WTC11 (cell line): ENCODE measurements around the gene TMEM245. TPM values are rescaled to one million over a fixed set of nuclear protein-coding genes. Genes with fewer than 3 reads are reported as not detected.

ENCODE experiments used
- ATAC-seq: fragments of 200-7000 bp; cut with Tn5 transposase; 2 replicates; pipeline ENCODE4 v1.10.0; 2021; ENCODE audit warnings: mild to moderate bottlenecking, moderate library complexity
- CTCF ChIA-PET: fragments of 300-600 bp; sonication (Branson Sonifier 250); formaldehyde crosslinking; loops from one replicate; lab custom pipeline; 2021; ENCODE audit warnings: antibody characterized with exemption; lab: Charles Lee
- POLR2A ChIA-PET: fragments of 350-600 bp; sonication (Branson Sonifier 250); formaldehyde crosslinking; loops from one replicate; lab custom pipeline; 2021; ENCODE audit warnings: antibody characterized with exemption; lab: Charles Lee
- DNase-seq: peaks from one replicate; pipeline ENCODE4 v3.0.0; 2021; ENCODE audit warnings: low spot score
- H3K27ac Mint-ChIP-seq: 2 replicates; pipeline ENCODE4 v1.8.0; 2021; ENCODE audit warnings: mixed read lengths
- H3K27me3 Mint-ChIP-seq: 2 replicates; pipeline ENCODE4 v1.8.0; 2021; ENCODE audit warnings: low read depth, mild to moderate bottlenecking, moderate library complexity, mixed read lengths
- H3K36me3 Mint-ChIP-seq: 2 replicates; pipeline ENCODE4 v1.8.0; 2021; ENCODE audit warnings: mixed read lengths
- H3K4me1 Mint-ChIP-seq: 2 replicates; pipeline ENCODE4 v1.8.0; 2022; ENCODE audit warnings: mixed read lengths
- H3K4me3 Mint-ChIP-seq: 2 replicates; pipeline ENCODE4 v1.8.0; 2021; ENCODE audit warnings: mild to moderate bottlenecking, moderate library complexity, mixed read lengths
- H3K9me3 Mint-ChIP-seq: 2 replicates; pipeline ENCODE4 v1.8.0; 2021; ENCODE audit warnings: mixed read lengths
- AFF4 ChIP-seq: sonication (generic); formaldehyde crosslinking; IDR thresholded peaks from 2 replicates; pipeline ENCODE4 v1.8.1; 2023; ENCODE audit warnings: mild to moderate bottlenecking, missing genetic modification reagents, borderline replicate concordance
- AR ChIP-seq: fragments of 250-450 bp; sonication (Bioruptor Pico); IDR thresholded peaks from 2 replicates; pipeline ENCODE4 v1.9.0; 2021; ENCODE audit warnings: mild to moderate bottlenecking
- ARID4B ChIP-seq: sonication (generic); formaldehyde crosslinking; IDR thresholded peaks from 2 replicates; pipeline ENCODE4 v1.8.0; 2023; ENCODE audit warnings: missing genetic modification reagents, mild to moderate bottlenecking, borderline replicate concordance
- CREB1 ChIP-seq: sonication (generic); formaldehyde crosslinking; IDR thresholded peaks from 2 replicates; pipeline ENCODE4 v1.8.0; 2023; ENCODE audit warnings: mild to moderate bottlenecking, missing genetic modification reagents
- FOXK1 ChIP-seq: sonication (generic); formaldehyde crosslinking; IDR thresholded peaks from 2 replicates; pipeline ENCODE4 v1.8.0; 2022; ENCODE audit warnings: mild to moderate bottlenecking, moderate library complexity, missing genetic modification reagents
- GTF2I ChIP-seq: fragments of 250-450 bp; sonication (Bioruptor Pico); conservative IDR thresholded peaks from 2 replicates; pipeline ENCODE4 v1.4.0; 2021; ENCODE audit warnings: mild to moderate bottlenecking
- IRF1 ChIP-seq: sonication (generic); formaldehyde crosslinking; IDR thresholded peaks from 2 replicates; pipeline ENCODE4 v1.8.0; 2023; ENCODE audit warnings: missing genetic modification reagents
- IRF2 ChIP-seq: sonication (generic); formaldehyde crosslinking; IDR thresholded peaks from 2 replicates; pipeline ENCODE4 v1.8.0; 2022; ENCODE audit warnings: low read depth, missing genetic modification reagents, borderline replicate concordance
- STAT6 ChIP-seq: sonication (generic); formaldehyde crosslinking; conservative IDR thresholded peaks from 2 replicates; pipeline ENCODE4 v1.8.1; 2023; ENCODE audit warnings: mild to moderate bottlenecking, low read depth, missing genetic modification reagents, moderate library complexity
- TEAD1 ChIP-seq: sonication (generic); formaldehyde crosslinking; IDR thresholded peaks from 2 replicates; pipeline ENCODE4 v1.8.0; 2022; ENCODE audit warnings: mild to moderate bottlenecking, missing genetic modification reagents
- ZMAT4 ChIP-seq: fragments of 250-450 bp; sonication (Bioruptor Pico); IDR thresholded peaks from 2 replicates; pipeline ENCODE4 v1.9.0; 2021; ENCODE audit warnings: mild to moderate bottlenecking
- ZNF396 ChIP-seq: fragments of 250-450 bp; sonication (Bioruptor Pico); IDR thresholded peaks from 2 replicates; pipeline ENCODE4 v1.8.0; 2021; ENCODE audit warnings: mild to moderate bottlenecking, moderate library complexity, borderline replicate concordance
- total RNA-seq: library from RNA; stranded (reverse); gene quantifications from 3 replicates; pipeline ENCODE4 v1.2.3, GENCODE V29; 2021

Gene TMEM245
- total RNA-seq, 1 experiment from 2014 or later, result 40.8 TPM

GRCh38 chr9:109164042-109164441 lies 44.3 kb upstream of the TMEM245 start:
- H3K36me3 Mint-ChIP-seq, result peaks cover 7% of the 10 kb centered on the region; the same call in 1 of the 2 replicates
- no peak overlapping the region for H3K27ac Mint-ChIP-seq
- CTCF ChIA-PET, result interaction anchor here (0.7 kb wide), 1 partner anchor 189 kb away, joined by 6 read pairs; no protein-coding TSS in a partner anchor
- ATAC-seq, result no peak
- no peak overlapping the region for H3K4me3 Mint-ChIP-seq
- H3K27me3 Mint-ChIP-seq, result peaks cover 46% of the 10 kb centered on the region
- no peak for DNase-seq
- POLR2A ChIA-PET, result interaction anchor here (0.7 kb wide), 1 partner anchor 132 kb away, joined by 5 read pairs; no protein-coding TSS in a partner anchor
- no peak for TF ChIP-seq STAT6 (CRISPR knock-in tag)
- no peak for TF ChIP-seq ZMAT4
- no peak for TF ChIP-seq CREB1 (CRISPR knock-in tag)
- TF ChIP-seq FOXK1 (CRISPR knock-in tag), result no peak
- TF ChIP-seq AR (CRISPR knock-in tag), result no peak
- no peak for TF ChIP-seq IRF2 (CRISPR knock-in tag)
- no peak for TF ChIP-seq AFF4 (CRISPR knock-in tag)
- no peak for TF ChIP-seq ARID4B (CRISPR knock-in tag)
- no peak for TF ChIP-seq IRF1
- no peak for TF ChIP-seq TEAD1 (CRISPR knock-in tag)
- no peak for TF ChIP-seq GTF2I (CRISPR knock-in tag)
- no peak for TF ChIP-seq ZNF396
- peaks cover 9% of the 10 kb centered on the region for H3K4me1 Mint-ChIP-seq
- peaks cover 11% of the 10 kb centered on the region for H3K9me3 Mint-ChIP-seq
